IPS-11a (cell line): Measurements from ENCODE around the gene GSE1.
"Not testable (repeated sequence)": the region's sequence is repeated elsewhere in the genome, so short reads cannot be mapped to it uniquely, and the experiment has no call there.

Experiments used
- H3K4me3 ChIP-seq: one replicate; pipeline ENCODE4 v1.5.1; 2013; ENCODE audit warnings: low read depth, low read length, control low read depth

GSE1 gene

DNA sequence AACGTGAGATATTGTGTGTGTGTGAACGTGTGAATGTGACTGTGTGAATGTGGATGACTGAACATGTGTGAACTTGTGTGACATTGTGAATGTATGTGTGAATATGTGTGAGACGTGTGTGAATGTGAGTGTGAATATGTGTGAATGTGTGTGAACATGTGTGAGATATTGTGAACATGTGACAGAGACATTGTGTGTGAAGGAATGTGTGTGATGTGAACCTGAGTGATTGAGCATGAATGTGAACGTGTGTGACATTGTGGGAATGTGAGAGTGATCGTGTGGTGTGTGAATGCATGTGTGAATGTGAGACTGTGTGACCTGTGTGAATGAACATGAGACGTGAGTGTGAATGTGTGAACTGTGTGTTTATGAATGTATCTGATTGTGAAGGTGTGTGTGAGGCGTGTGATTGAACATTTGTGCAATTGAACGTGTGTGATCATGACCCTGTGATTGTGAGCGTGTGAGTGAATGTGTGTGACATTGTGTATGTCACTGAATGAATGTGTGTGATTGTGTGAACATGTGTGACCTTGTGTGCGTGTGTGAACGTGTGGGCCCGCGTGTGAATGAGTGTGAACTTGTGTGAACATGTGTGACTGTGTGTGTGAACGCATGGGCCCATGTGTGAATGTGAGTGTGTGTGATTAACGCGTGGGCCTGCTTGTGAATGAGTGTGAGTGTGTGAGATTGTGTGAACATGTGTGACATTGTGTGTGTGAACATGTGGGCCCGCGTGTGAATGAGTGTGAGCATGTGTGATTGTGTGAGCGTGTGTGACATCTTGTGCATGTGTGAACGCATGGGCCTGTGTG is 23.2 kb upstream of the GSE1 start:
- H3K4me3 ChIP-seq: no peak overlapping the region

DNA sequence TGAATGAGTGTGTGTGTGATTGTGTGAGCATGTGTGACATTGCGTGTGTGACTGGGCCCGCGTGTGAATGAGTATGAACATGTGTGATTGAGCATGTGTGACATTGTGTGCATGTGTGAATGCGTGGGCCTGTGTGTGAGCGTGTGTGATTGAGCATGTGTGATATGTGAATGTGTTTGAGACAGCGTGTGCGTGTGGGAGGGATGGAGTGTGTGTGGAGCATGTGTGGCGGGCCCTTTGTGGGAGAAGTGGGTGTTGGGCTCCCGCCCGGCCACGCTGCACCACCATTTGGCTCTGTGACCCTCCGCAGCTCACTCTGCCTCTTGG is 22.7 kb upstream of the GSE1 start:
- H3K4me3 ChIP-seq: no peak overlapping the region

DNA sequence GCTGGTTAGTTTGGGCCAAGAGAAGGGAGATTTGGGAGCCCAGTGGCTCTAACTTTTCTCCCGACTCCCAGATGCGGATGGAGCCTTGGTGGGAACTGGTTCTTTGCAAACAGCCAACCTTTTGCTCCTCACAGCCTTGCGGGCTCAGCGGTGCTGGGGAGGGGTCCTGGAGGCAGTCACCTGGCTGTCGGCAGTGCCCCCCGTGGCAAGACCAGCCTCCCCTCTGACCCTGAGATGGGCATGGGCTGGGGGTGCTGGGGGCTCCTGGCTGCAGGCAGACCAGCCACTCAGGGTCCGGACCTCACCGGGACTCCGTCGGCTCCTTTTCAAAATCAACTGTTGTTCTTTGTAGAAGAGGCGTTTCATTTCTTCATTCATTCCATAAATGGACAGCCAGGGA is 21.7 kb upstream of the GSE1 start:
- H3K4me3 ChIP-seq: no peak overlapping the region

GRCh38 chr16:85592277-85592676 is 20.8 kb upstream of the GSE1 start:
- H3K4me3 ChIP-seq: not testable (repeated sequence)

GRCh38 chr16:85592700-85593493 is 20.2 kb upstream of the GSE1 start:
- no peak overlapping the region for H3K4me3 ChIP-seq

- H3K4me3 ChIP-seq: no peak overlapping the region
Measured at GRCh38 chr16:85593494-85594221, 19.5 kb upstream of the GSE1 start.

GRCh38 chr16:85594273-85594977 is 18.7 kb upstream of the GSE1 start:
- no peak overlapping the region for H3K4me3 ChIP-seq

- H3K4me3 ChIP-seq: no peak overlapping the region
Measured at GRCh38 chr16:85594978-85595661, 18.0 kb upstream of the GSE1 start.

DNA sequence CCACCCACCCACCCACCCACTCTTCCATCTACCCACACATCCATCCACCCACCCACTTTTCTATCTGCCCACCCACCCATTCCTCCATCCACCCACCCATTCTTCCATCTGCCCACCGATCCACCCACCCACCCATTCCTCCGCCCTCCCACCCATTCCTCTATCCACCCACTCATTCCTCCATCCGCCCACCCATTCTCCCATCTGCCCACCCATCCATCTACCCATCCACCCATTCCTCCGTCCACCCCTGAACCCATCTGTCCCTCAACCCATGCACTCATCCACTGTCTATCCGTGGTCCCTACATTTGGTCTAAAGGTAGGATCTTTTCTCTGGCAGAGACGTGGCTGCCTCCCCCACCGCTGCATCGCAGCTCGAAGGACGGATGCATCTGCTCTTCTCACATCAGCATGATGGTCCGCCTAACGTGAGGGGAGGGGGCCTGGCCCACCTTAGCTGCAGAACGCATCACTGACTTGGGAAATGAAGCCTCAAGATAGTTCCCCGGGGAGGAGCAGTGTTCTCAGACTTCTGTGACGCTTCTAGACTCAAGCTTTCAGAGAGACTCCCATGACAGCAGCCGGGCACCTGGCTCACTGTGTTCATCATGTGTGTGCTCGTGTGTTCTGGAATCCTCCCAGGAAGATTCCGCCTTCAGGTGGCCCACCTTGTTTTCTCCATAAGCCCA is 17.2 kb upstream of the GSE1 start:
- H3K4me3 ChIP-seq: no peak overlapping the region

DNA sequence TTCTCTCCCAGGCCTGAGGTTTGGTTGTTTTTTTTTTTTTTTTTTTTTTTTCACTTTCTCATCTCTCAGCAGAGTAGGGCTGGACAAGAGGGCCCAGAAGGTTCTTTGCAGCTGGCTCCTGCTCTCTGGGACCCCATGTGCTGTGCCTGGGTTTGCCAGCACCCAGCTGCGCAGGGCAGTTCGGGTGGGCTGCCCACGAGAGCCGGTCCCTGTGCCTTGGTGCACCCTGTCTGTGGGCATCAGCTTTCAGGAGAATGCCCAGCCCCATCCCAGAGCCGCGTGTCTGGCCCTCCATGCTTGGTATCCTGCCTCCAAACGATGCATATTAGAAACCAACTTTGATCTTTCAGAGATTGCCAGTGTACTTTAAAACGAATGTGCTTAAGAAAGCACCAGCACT is 15.0 kb upstream of the GSE1 start:
- H3K4me3 ChIP-seq: no peak overlapping the region

- no peak overlapping the region for H3K4me3 ChIP-seq
Measured at GRCh38 chr16:85600078-85600477, 13.0 kb upstream of the GSE1 start.

GRCh38 chr16:85600530-85601271 is 12.4 kb upstream of the GSE1 start:
- no peak overlapping the region for H3K4me3 ChIP-seq

- H3K4me3 ChIP-seq: no peak overlapping the region
Measured at GRCh38 chr16:85601272-85601639, 11.9 kb upstream of the GSE1 start.

GRCh38 chr16:85601730-85602401 is 11.3 kb upstream of the GSE1 start:
- H3K4me3 ChIP-seq: no peak overlapping the region

DNA sequence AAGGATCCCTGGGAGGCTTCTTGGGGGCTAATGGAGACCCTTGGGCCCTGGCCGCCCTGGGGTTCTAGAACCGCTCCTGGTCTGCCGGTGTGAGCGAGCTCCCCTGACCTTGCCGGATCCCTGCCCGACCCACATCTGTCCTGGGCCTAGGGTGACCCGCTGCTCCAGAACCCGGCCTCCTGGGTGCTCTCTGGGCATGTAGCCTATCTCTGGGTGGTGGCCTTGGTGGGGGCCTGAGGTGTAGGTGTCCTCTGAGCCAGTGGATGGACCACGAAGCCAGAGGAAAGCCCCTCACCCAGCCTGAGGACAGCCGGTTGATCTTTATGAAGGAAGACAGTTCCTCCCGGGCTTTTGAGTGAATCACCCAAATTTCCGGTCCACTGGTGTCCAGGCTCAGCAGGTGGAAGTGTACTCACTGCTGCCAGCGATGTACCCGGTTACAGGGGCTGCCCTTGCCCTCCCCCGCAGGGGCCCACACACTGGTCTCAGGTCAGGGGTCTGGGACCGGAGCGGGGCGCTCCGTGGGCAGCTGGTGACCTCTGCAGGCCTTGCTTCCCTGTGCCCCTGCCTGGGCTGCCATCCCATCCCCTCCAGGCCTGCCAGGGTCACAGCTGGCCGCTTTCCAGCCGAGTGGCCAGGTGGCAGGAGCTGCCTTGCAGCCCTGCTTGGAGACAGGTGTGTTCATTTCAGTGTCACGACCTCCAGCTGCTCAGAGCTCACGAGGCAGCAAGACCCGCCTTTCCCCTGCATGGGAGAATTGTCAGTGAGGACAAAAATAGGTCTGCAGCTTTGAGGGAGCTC is 10.5 kb upstream of the GSE1 start:
- H3K4me3 ChIP-seq: no peak overlapping the region

- H3K4me3 ChIP-seq: no peak overlapping the region
Measured at GRCh38 chr16:85603203-85603755, 9.8 kb upstream of the GSE1 start.

- no peak overlapping the region for H3K4me3 ChIP-seq
Measured at GRCh38 chr16:85604145-85604705, 8.9 kb upstream of the GSE1 start.
